HG03159 (cell line): ENCODE data around the gene ELK1.

Source experiments
- ATAC-seq: cut with Tn5 transposase; IDR thresholded peaks from one replicate; pipeline ENCODE4 v1.9.1; 2021; ENCODE audit warnings: mild to moderate bottlenecking, moderate library complexity; ENCODE audit not compliant: unreplicated experiment

The ELK1 gene

GRCh38 chrX:47645530-47645929 is 4.8 kb downstream of the ELK1 start:
- ATAC-seq: no peak

GRCh38 chrX:47644557-47645091 is 5.7 kb downstream of the ELK1 start:
- no peak for ATAC-seq

- ATAC-seq: no peak
These were observed 6.4 kb downstream of the ELK1 start for GRCh38 chrX:47643926-47644325.

GRCh38 chrX:47638816-47639215 is 11.5 kb downstream of the ELK1 start:
- ATAC-seq: no peak

GRCh38 chrX:47637546-47638195 is 12.7 kb downstream of the ELK1 start:
- no peak for ATAC-seq

- no peak for ATAC-seq
These were observed 15.3 kb downstream of the ELK1 start for GRCh38 chrX:47634871-47635575.

- ATAC-seq: no peak
These were observed 16.4 kb downstream of the ELK1 start for GRCh38 chrX:47633689-47634590.

GRCh38 chrX:47632666-47633065 is 17.7 kb downstream of the ELK1 start:
- no peak for ATAC-seq

GRCh38 chrX:47631676-47632075 is 18.7 kb downstream of the ELK1 start:
- ATAC-seq: no peak

- no peak for ATAC-seq
These were observed 20.8 kb downstream of the ELK1 start, which contains the start of gene CFP for GRCh38 chrX:47629419-47630200. Gene CFP, minus strand, starts transcription at chrX:47629930. Its CDS starts 86 bp downstream, at chrX:47629844.

GRCh38 chrX:47628982-47629381 is 21.4 kb downstream of the ELK1 start:
- no peak for ATAC-seq

- no peak for ATAC-seq
These were observed 25.0 kb downstream of the ELK1 start for GRCh38 chrX:47625365-47625764.

GRCh38 chrX:47623540-47624027 is 26.8 kb downstream of the ELK1 start:
- ATAC-seq: no peak

GRCh38 chrX:47621851-47622250 is 28.5 kb downstream of the ELK1 start:
- no peak for ATAC-seq

GRCh38 chrX:47620303-47620685 is 30.1 kb downstream of the ELK1 start:
- ATAC-seq: no peak

GRCh38 chrX:47619486-47620302 is 30.7 kb downstream of the ELK1 start, which contains the start of gene SYN1:
Gene SYN1, minus strand, starts transcription at chrX:47619857. Its CDS starts 129 bp downstream, at chrX:47619728.
- ATAC-seq: peak; percentile 57

GRCh38 chrX:47618923-47619485 is 31.4 kb downstream of the ELK1 start:
- ATAC-seq: no peak

GRCh38 chrX:47614618-47615017 is 35.7 kb downstream of the ELK1 start:
- no peak for ATAC-seq

- ATAC-seq: no peak
These were observed 37.3 kb downstream of the ELK1 start for GRCh38 chrX:47613082-47613481.
